ENCODE results near the gene PPP1R8.
"Not testable (repeated sequence)": the region's sequence is repeated elsewhere in the genome, so short reads cannot be mapped to it uniquely, and the experiment has no call there.

The PPP1R8 gene

DNA sequence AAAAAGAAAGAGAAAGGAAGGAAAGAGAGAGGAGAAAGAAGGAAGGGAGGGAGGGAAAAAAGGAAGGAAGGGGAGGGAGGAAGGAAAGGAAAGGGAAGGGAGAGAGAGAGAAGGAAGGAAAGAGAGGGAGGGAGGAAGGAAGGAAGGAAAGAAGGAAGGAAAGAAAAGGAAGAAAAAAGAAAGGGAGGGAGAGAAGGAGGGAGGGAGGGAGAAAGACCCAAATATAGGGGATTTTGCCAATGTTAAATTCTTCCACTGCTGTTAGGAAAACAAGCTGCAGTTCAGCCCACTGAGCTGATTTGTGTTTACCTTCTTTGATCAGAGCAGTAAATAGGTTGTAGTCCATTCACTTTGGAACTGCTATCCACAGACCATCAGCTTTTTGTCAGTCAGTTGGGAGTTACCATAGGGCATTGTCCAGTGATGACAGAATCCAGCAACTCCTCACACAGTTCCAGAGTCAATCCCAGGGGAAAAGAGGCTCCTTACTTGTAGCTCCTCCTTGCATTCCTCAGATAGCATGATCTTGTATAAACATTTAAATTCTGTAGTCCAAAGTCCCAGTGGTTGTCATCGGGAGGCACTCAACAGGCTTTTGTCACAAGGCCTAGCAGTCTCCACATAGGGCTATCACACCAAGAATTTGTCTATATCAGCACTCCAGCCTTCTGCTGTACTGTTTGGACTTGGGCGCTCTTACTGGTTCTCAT is 13.5 kb upstream of the PPP1R8 start:
- no peak overlapping the region for H3K4me3 ChIP-seq (ENCODE audit: low read length)
- TF ChIP-seq, protein P1, sequence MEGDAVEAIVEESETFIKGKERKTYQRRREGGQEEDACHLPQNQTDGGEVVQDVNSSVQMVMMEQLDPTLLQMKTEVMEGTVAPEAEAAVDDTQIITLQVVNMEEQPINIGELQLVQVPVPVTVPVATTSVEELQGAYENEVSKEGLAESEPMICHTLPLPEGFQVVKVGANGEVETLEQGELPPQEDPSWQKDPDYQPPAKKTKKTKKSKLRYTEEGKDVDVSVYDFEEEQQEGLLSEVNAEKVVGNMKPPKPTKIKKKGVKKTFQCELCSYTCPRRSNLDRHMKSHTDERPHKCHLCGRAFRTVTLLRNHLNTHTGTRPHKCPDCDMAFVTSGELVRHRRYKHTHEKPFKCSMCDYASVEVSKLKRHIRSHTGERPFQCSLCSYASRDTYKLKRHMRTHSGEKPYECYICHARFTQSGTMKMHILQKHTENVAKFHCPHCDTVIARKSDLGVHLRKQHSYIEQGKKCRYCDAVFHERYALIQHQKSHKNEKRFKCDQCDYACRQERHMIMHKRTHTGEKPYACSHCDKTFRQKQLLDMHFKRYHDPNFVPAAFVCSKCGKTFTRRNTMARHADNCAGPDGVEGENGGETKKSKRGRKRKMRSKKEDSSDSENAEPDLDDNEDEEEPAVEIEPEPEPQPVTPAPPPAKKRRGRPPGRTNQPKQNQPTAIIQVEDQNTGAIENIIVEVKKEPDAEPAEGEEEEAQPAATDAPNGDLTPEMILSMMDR (conservative IDR thresholded peaks at IDR 0.05; ENCODE audit: low read length): no peak
- peak; percentile 91 for DNase-seq (ENCODE audit: low read depth)

DNA sequence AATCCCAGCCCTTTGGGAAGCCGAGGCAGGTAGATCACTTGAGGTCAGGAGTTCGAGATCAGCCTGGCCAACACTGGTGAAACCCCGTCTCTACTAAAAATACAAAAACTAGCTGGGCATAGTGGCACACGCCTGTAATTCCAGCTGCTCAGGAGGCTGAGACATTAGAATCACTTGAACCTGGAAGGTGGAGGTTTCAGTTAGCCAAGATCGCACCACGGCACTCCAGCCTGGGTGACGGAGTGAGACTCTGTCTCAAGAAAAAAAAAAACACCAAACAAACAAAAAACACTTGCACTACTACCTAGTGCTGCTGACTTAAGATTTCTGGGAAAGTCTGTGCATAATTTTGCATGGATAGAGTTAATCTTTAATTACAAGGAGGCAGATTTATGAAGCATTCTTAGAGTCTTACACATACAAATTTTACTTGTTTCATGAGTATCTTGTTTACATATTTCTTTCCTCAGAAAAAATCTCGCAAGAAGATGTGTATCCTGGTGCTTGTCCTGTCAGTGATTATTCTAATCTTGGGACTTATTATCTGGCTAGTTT is 8.7 kb upstream of the PPP1R8 start:
- TF ChIP-seq, protein P1 (conservative IDR thresholded peaks at IDR 0.05; ENCODE audit: low read length): no peak
- no peak overlapping the region for H3K4me3 ChIP-seq (ENCODE audit: low read length)
- peak; percentile 27 for DNase-seq (ENCODE audit: low read depth)

DNA sequence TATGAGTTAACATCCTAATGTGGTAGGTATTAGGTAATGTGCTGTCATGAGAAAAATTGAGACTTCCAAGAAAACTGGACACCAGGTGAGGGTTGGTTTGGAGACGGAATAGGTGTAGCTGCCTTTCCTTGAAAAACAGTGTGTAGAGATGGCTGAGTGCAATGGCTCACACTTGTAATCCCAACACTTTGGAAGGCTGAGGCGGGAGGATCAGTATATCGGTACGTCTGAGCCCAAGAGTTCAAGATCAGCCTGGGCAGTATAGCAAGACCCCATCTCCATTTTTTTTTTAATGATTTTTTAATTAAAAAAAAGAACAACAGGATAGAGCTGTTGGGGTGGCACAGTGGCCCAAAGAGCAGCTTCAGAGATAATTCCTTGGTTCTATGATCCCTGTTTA is 6.8 kb upstream of the PPP1R8 start:
- TF ChIP-seq, protein P1 (conservative IDR thresholded peaks at IDR 0.05; ENCODE audit: low read length): no peak
- no peak for DNase-seq (ENCODE audit: low read depth)
- no peak overlapping the region for H3K4me3 ChIP-seq (ENCODE audit: low read length)

DNA sequence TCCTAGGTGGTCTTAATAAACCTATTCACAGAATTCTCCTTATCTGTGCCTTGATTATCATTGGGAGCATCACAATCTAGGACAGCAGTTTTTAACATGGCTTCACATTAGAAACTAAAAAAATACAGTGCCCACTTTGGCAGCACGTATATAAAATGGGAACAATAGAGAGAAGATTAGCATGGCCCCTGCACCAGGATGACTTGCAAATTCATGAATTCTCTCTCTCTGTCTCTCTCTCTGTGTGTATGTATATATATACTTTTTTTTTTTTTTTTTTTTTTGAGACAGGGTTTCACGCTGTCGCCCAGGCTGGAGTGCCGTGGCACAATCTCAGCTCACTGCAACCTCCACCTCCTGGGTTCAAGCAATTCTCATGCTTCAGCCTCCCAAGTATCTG is 6.2 kb upstream of the PPP1R8 start:
- no peak for DNase-seq (ENCODE audit: low read depth)
- TF ChIP-seq, protein P1 (conservative IDR thresholded peaks at IDR 0.05; ENCODE audit: low read length): no peak
- H3K4me3 ChIP-seq (ENCODE audit: low read length): no peak overlapping the region

DNA sequence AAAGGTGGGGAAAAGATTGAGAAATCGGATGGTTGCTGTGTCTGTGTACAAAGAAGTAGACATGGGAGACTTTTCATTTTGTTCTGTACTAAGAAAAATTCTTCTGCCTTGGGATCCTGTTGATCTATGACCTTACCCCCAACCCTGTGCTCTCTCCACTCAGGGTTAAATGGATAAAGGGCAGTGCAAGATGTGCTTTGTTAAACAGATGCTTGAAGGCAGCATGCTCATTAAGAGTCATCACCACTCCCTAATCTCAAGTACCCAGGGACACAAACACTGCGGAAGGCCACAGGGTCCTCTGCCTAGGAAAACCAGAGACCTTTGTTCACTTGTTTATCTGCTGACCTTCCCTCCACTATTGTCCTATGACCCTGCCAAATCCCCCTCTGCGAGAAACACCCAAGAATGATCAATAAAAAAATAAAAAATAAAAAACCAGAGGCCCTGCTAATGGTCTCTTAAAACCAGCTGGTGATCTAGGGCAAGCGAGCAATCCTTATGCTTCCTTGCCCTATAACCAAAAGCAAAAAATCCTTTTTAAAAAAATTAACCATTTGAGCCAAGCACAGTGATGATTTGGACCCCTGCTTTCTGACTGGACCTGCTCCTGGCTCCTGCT is 1.1 kb upstream of the PPP1R8 start:
- H3K4me3 ChIP-seq (ENCODE audit: low read length); DNase-seq (ENCODE audit: low read depth): not testable (repeated sequence)

DNA sequence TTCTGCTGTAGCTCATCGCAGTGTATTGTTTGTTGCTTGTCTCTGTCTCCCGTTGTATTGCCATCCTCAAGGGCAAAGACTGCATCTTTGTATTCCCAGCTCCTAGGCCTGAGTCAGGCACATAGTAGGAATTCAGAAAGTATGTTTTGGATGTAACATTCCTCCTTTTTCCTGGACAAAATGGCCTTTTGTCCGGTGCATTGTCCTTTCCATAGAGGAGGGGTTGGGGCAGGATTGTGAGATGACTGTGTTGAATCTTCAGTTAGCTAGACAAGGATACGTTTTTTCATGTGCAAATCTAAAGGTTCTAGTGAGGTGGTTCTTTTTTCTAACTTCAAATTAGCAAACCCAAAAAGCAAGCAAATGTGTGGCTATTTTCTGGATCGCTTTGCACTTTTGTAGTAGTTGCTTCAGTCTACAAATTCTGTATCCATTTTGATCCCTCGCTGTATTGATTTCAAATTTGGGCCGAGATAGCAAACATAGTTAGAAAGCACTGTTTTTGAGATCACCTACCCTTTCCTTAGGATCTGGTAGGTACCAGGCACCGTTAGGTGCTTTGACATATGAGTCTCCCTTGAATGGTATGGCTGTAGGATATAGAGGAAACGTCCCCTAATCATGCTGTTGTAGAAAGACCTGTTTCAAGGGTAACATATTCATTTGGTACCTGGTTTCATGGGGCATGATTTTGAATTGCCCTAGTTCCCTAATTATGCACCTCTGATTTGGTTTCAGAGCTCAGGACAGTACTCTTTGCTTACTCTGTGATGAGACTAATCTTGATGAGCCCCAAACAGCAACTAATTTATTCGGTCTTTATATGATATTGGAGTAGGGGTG is 1.2 kb downstream of the PPP1R8 start:
- peak overlapping the region; percentile 93 for H3K4me3 ChIP-seq (ENCODE audit: low read length)
- no peak for DNase-seq (ENCODE audit: low read depth)
- TF ChIP-seq, protein P1 (conservative IDR thresholded peaks at IDR 0.05; ENCODE audit: low read length): no peak

DNA sequence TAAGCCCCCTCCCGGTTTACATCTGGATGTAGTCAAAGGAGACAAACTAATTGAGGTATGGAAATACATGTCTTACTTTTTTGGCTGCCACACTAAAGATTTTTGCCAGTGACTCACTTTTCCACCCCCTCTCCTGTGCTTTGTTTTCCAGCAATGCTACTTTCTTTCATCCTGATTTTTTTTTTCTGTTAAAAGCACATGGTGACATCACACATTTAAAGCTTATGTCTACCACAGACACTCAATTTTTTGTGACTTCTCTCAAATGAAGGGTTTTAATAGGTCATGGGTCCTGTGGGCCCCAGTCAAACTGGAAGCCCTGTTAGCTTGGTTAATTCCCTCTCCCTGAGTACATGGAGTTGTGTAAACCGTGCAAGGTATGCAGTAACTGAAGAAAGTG is 2.2 kb downstream of the PPP1R8 start:
- TF ChIP-seq, protein P1 (conservative IDR thresholded peaks at IDR 0.05; ENCODE audit: low read length): no peak
- DNase-seq (ENCODE audit: low read depth): peak; percentile 61
- H3K4me3 ChIP-seq (ENCODE audit: low read length): no peak overlapping the region

Measured in AG10803 (cell line).